DOHH2 (cell line): ENCODE data around the gene SLC22A2.

Source experiments
- H3F3A ChIP-seq: fragments of 200-600 bp; sonication (generic), shearing (Covaris generic); 2 replicates; pipeline ENCODE4 v1.6.0; 2016; ENCODE audit warnings: antibody characterized with exemption, mild to moderate bottlenecking; ENCODE audit not compliant: control insufficient read depth, insufficient read depth
- H3K27ac ChIP-seq: fragments of 200-600 bp; sonication (generic); 2 replicates; pipeline ENCODE4 v1.5.1; 2014; ENCODE audit warnings: low read depth, mild to moderate bottlenecking, low read length, moderate library complexity
- H3K27me3 ChIP-seq: fragments of 200-600 bp; sonication (generic); 2 replicates; pipeline ENCODE4 v1.6.1; 2014; ENCODE audit warnings: mild to moderate bottlenecking, low read length, mixed read lengths; ENCODE audit not compliant: control insufficient read depth
- H3K36me3 ChIP-seq: fragments of 200-600 bp; sonication (generic); 2 replicates; pipeline ENCODE4 v1.6.1; 2014; ENCODE audit warnings: mild to moderate bottlenecking, low read length, moderate library complexity, mixed read lengths; ENCODE audit not compliant: control insufficient read depth
- H3K4me1 ChIP-seq: fragments of 200-600 bp; sonication (generic); 2 replicates; pipeline ENCODE4 v1.6.1; 2014; ENCODE audit warnings: mild to moderate bottlenecking, low read length, mixed read lengths; ENCODE audit not compliant: control insufficient read depth
- H3K4me2 ChIP-seq: fragments of 200-600 bp; sonication (generic); 2 replicates; pipeline ENCODE4 v1.6.0; 2014; ENCODE audit warnings: mild to moderate bottlenecking, low read length, moderate library complexity
- H3K4me3 ChIP-seq: fragments of 200-600 bp; sonication (generic); 2 replicates; pipeline ENCODE4 v1.5.1; 2014; ENCODE audit warnings: mild to moderate bottlenecking, low read length, mixed read lengths
- H3K79me2 ChIP-seq: fragments of 200-600 bp; sonication (generic); 2 replicates; pipeline ENCODE4 v1.6.1; 2014; ENCODE audit warnings: mild to moderate bottlenecking, low read length, mixed read lengths; ENCODE audit not compliant: control insufficient read depth
- H3K9me2 ChIP-seq: fragments of 200-600 bp; sonication (generic); replicated peaks from 2 replicates; pipeline ENCODE4 v1.6.1; 2014; ENCODE audit warnings: mild to moderate bottlenecking, low read length, mixed read lengths; ENCODE audit not compliant: control insufficient read depth
- H3K9me3 ChIP-seq: fragments of 200-600 bp; sonication (generic); 2 replicates; pipeline ENCODE4 v1.6.1; 2014; ENCODE audit warnings: antibody characterized with exemption, low read length, mixed read lengths; ENCODE audit not compliant: control insufficient read depth, insufficient read depth
- H4K20me1 ChIP-seq: fragments of 200-600 bp; sonication (generic); 2 replicates; pipeline ENCODE4 v1.6.0; 2014; ENCODE audit warnings: low read depth, mild to moderate bottlenecking, antibody characterized with exemption, low read length, moderate library complexity; ENCODE audit not compliant: control insufficient read depth, insufficient read depth
- EZH2phosphoT487 ChIP-seq: fragments of 200-600 bp; sonication (generic); IDR thresholded peaks from 2 replicates; pipeline ENCODE4 v1.6.1; 2017; ENCODE audit warnings: borderline replicate concordance, mild to moderate bottlenecking, antibody characterized with exemption, low read length, moderate library complexity, mixed read lengths
- TF ChIP-seq, protein P1 (sequence below): fragments of 200-600 bp; sonication (generic); IDR thresholded peaks from one replicate; pipeline ENCODE4 v1.5.1; 2014; ENCODE audit warnings: antibody characterized with exemption, mild to moderate bottlenecking, low read depth, low read length; ENCODE audit not compliant: poor library complexity, severe bottlenecking

The SLC22A2 gene

DNA sequence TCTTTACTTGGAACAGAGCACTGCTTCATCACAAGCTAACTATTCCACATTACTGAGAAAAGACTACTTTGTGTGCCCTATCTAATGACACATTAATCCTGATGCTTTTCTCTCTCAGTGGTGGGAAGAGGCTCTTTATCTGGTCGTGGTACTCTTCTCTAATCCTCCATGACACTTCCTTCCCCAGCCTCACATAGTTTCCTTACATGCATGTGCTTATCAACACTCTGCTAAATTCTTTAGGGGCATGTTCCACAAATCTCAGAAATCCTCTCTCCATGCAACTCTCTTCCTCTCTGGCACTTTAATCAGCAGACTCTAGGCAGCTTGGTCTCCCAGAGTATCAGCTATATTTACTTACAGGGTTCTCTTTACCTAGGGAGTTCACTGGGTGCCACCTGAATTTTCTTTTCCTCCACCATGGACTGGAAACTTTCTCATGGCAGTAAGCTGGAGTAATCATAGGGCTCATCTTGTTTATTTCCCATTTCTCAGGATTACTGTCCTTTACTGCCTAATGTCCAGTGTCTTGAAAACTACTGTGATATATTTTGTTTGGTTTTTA, 27.0 kb upstream of the SLC22A2 start:
- Histone ChIP-seq H3K4me3 (no peak overlapping the region), H3K9me2 (no peaks in the 10 kb centered on the region), H3K9me3 (no peaks in the 10 kb centered on the region), H3K4me2 (no peak overlapping the region), H3F3A (no peaks in the 10 kb centered on the region), H3K36me3 (no peaks in the 10 kb centered on the region), H3K27ac (no peak overlapping the region), H3K27me3 (no peaks in the 10 kb centered on the region), H4K20me1 (no peaks in the 10 kb centered on the region), H3K4me1 (no peaks in the 10 kb centered on the region), H3K79me2 (no peaks in the 10 kb centered on the region)
- TF ChIP-seq, protein P1, sequence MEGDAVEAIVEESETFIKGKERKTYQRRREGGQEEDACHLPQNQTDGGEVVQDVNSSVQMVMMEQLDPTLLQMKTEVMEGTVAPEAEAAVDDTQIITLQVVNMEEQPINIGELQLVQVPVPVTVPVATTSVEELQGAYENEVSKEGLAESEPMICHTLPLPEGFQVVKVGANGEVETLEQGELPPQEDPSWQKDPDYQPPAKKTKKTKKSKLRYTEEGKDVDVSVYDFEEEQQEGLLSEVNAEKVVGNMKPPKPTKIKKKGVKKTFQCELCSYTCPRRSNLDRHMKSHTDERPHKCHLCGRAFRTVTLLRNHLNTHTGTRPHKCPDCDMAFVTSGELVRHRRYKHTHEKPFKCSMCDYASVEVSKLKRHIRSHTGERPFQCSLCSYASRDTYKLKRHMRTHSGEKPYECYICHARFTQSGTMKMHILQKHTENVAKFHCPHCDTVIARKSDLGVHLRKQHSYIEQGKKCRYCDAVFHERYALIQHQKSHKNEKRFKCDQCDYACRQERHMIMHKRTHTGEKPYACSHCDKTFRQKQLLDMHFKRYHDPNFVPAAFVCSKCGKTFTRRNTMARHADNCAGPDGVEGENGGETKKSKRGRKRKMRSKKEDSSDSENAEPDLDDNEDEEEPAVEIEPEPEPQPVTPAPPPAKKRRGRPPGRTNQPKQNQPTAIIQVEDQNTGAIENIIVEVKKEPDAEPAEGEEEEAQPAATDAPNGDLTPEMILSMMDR = no peak
- no peak for TF ChIP-seq EZH2phosphoT487

DNA sequence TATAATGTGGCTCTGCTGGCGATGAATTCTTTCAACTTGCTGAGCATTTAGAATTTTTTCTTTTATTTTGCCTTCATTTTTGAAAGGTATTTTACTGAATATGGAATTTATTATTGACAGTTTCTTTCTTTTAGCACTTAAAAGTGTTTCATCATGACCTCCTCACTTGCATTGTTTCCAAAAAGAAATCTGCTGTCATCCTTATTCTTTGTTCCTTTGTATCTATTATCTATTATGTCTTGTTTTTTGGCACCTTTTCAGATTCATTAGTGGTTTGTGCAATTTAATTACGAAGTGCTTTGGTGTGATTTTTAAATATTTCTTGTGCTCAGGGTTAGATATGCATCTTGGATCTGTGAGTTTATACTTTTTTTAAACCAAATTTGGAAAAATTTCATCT, 26.0 kb upstream of the SLC22A2 start:
- TF ChIP-seq EZH2phosphoT487 = no peak
- TF ChIP-seq, protein P1 = no peak
- no peaks in the 10 kb centered on the region for H4K20me1 ChIP-seq
- no peaks in the 10 kb centered on the region for H3K9me2 ChIP-seq
- H3K27me3 ChIP-seq = no peaks in the 10 kb centered on the region
- no peaks in the 10 kb centered on the region for H3K79me2 ChIP-seq
- H3F3A ChIP-seq = no peaks in the 10 kb centered on the region
- H3K9me3 ChIP-seq = no peaks in the 10 kb centered on the region
- no peak overlapping the region for H3K4me2 ChIP-seq
- H3K4me1 ChIP-seq = no peaks in the 10 kb centered on the region
- no peak overlapping the region for H3K27ac ChIP-seq
- H3K4me3 ChIP-seq = no peak overlapping the region
- H3K36me3 ChIP-seq = no peaks in the 10 kb centered on the region

DNA sequence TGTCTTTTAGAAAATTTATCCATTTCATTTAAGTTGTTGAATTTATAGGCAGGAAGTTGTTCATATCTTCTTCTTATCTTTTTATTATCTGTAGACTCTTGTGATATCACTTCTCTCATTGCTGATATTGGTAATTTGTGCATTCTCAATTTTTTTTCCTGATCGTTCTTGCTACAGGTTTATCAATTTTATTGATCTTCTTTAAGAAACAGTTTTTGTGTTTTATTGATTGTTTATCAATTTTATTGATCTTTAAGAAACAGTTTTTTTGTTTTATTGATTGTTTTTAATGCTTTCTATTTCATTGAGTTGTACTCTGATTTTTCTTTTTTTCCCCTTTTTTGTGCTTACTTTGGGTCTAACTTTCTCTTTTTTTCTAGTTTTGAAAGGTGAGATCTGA, 23.8 kb upstream of the SLC22A2 start:
- no peaks in the 10 kb centered on the region for H3K4me1 ChIP-seq
- H3K79me2 ChIP-seq = no peaks in the 10 kb centered on the region
- no peak for TF ChIP-seq EZH2phosphoT487
- TF ChIP-seq, protein P1 = no peak
- no peaks in the 10 kb centered on the region for H3K27me3 ChIP-seq
- no peak overlapping the region for H3K27ac ChIP-seq
- no peak overlapping the region for H3K4me2 ChIP-seq
- no peak overlapping the region for H3K4me3 ChIP-seq
- H3F3A ChIP-seq = no peaks in the 10 kb centered on the region
- H3K36me3 ChIP-seq = no peaks in the 10 kb centered on the region
- no peaks in the 10 kb centered on the region for H3K9me3 ChIP-seq
- no peaks in the 10 kb centered on the region for H3K9me2 ChIP-seq
- no peaks in the 10 kb centered on the region for H4K20me1 ChIP-seq
